IMR-90 (cell line): ENCODE results near the gene POTEJ. TPM values are rescaled to one million over a fixed set of nuclear protein-coding genes. Genes with fewer than 3 reads are reported as not detected.
"Not testable (repeated sequence)": the region's sequence is repeated elsewhere in the genome, so short reads cannot be mapped to it uniquely, and the experiment has no call there.

Source experiments
- ATAC-seq: fragments of 200-7000 bp; cut with Tn5 transposase; 2 replicates; pipeline ENCODE4 v1.9.1; 2020; ENCODE audit warnings: low read depth, mild to moderate bottlenecking, moderate library complexity
- BruUV-seq: library from RNA; stranded (reverse); fragments of 400-500 nt; replicated peaks from 2 replicates; lab custom pipeline; 2021; lab: Mats Ljungman, UMichigan
- CTCF ChIA-PET: fragments of 300-600 bp; formaldehyde crosslinking; extraction: SDS; loops from one replicate; lab custom pipeline; 2021; ENCODE audit warnings: antibody characterized with exemption; lab: Yijun Ruan, JAX
- POLR2A ChIA-PET: fragments of 300-600 bp; sonication (Branson Sonifier 250); formaldehyde crosslinking; loops from one replicate; lab custom pipeline; 2022; ENCODE audit warnings: antibody characterized with exemption; ENCODE audit not compliant: unreplicated experiment; lab: Charles Lee
- DNase-seq: peaks from one replicate; pipeline ENCODE4 v3.0.0; 2013
- H2AFZ ChIP-seq: replicated peaks from 2 replicates; pipeline ENCODE3; 2013; ENCODE audit warnings: low read length, mild to moderate bottlenecking; ENCODE audit not compliant: poor library complexity
- H2AK5ac ChIP-seq: 2 replicates; pipeline ENCODE4 v1.6.1; 2013; ENCODE audit warnings: low read depth, low read length, inconsistent platforms
- H2AK9ac ChIP-seq: replicated peaks from 2 replicates; pipeline ENCODE3; 2013; ENCODE audit warnings: mild to moderate bottlenecking, low read depth, low read length, moderate library complexity; ENCODE audit not compliant: poor library complexity
- H2BK120ac ChIP-seq: 2 replicates; pipeline ENCODE4 v1.6.1; 2013; ENCODE audit warnings: low read depth, low read length, inconsistent platforms
- H2BK15ac ChIP-seq: 3 replicates; pipeline ENCODE4 v1.6.1; 2013; ENCODE audit warnings: low read depth, low read length, inconsistent platforms
- H2BK20ac ChIP-seq: 2 replicates; pipeline ENCODE4 v1.6.1; 2013; ENCODE audit warnings: low read depth, mild to moderate bottlenecking, inconsistent platforms, low read length, moderate library complexity
- H2BK5ac ChIP-seq: 2 replicates; pipeline ENCODE4 v1.6.1; 2013; ENCODE audit warnings: mild to moderate bottlenecking, low read depth, low read length, inconsistent platforms; ENCODE audit not compliant: poor library complexity, severe bottlenecking
- H3K14ac ChIP-seq: replicated peaks from 2 replicates; pipeline ENCODE4 v1.6.1; 2013; ENCODE audit warnings: low read depth, low read length, inconsistent platforms
- H3K18ac ChIP-seq: 2 replicates; pipeline ENCODE4 v1.6.1; 2013; ENCODE audit warnings: low read depth, low read length, control low read depth
- H3K23ac ChIP-seq: 2 replicates; pipeline ENCODE4 v1.6.1; 2013; ENCODE audit warnings: low read depth, low read length, inconsistent platforms
- H3K27ac ChIP-seq: 2 replicates; pipeline ENCODE4 v1.5.1; 2013; ENCODE audit warnings: mild to moderate bottlenecking, control low read depth, low read length; ENCODE audit not compliant: insufficient read depth
- H3K27me3 ChIP-seq: 2 replicates; pipeline ENCODE4 v1.6.1; 2013; ENCODE audit warnings: low read length; ENCODE audit not compliant: control insufficient read depth, insufficient read depth
- H3K36me3 ChIP-seq: 2 replicates; pipeline ENCODE4 v1.6.1; 2013; ENCODE audit warnings: low read length, mixed read lengths; ENCODE audit not compliant: control insufficient read depth, insufficient read depth
- H3K4ac ChIP-seq: 2 replicates; pipeline ENCODE4 v1.6.1; 2013; ENCODE audit warnings: low read depth, low read length, inconsistent platforms
- H3K4me1 ChIP-seq: 2 replicates; pipeline ENCODE4 v1.6.1; 2013; ENCODE audit warnings: low read length, mixed read lengths; ENCODE audit not compliant: control insufficient read depth, insufficient read depth
- H3K4me2 ChIP-seq: 2 replicates; pipeline ENCODE4 v1.6.1; 2013; ENCODE audit warnings: low read depth, mild to moderate bottlenecking, control low read depth, low read length, moderate library complexity
- H3K4me3 ChIP-seq: 2 replicates; pipeline ENCODE4 v1.5.1; 2013; ENCODE audit warnings: low read depth, mild to moderate bottlenecking, control low read depth, low read length, moderate library complexity; ENCODE audit not compliant: insufficient read depth
- H3K56ac ChIP-seq: 2 replicates; pipeline ENCODE4 v1.6.1; 2013; ENCODE audit warnings: low read length, inconsistent platforms; ENCODE audit not compliant: insufficient read depth; ENCODE audit errors: extremely low read depth
- H3K79me1 ChIP-seq, 2 experiments: 2 replicates each; pipeline ENCODE4 v1.6.1; 2013; ENCODE audit warnings: low read length in 2 of 2, inconsistent platforms in 1 of 2, low read depth in 1 of 2
- H3K9ac ChIP-seq: 2 replicates; pipeline ENCODE4 v1.6.1; 2013; ENCODE audit warnings: low read depth, low read length, control low read depth
- H3K9me1 ChIP-seq: 2 replicates; pipeline ENCODE4 v1.6.1; 2013; ENCODE audit warnings: low read length, inconsistent platforms; ENCODE audit not compliant: insufficient read depth
- H3K9me3 ChIP-seq: 2 replicates; pipeline ENCODE4 v1.6.1; 2013; ENCODE audit warnings: low read length; ENCODE audit not compliant: control insufficient read depth, insufficient read depth
- H4K20me1 ChIP-seq: 2 replicates; pipeline ENCODE4 v1.6.1; 2013; ENCODE audit warnings: low read length, inconsistent platforms; ENCODE audit not compliant: insufficient read depth
- H4K5ac ChIP-seq: 2 replicates; pipeline ENCODE4 v1.6.1; 2013; ENCODE audit warnings: mild to moderate bottlenecking, low read depth, low read length, control low read depth
- H4K8ac ChIP-seq, 2 experiments: 2 replicates each; pipeline ENCODE4 v1.6.1; 2013; ENCODE audit warnings: low read depth in 2 of 2, low read length in 2 of 2, control low read depth in 1 of 2, inconsistent platforms in 1 of 2
- H4K91ac ChIP-seq: 2 replicates; pipeline ENCODE4 v1.6.1; 2013; ENCODE audit warnings: low read depth, low read length, inconsistent platforms; ENCODE audit not compliant: insufficient read depth
- whole genome bisulfite sequencing, 2 experiments: methylation state at CpG; one replicate each; pipeline versions ENCODE4 v1.1.5 to v1.1.7; 2013; ENCODE audit warnings: missing lambda C conversion rate in 2 of 2; ENCODE audit not compliant: insufficient read length in 1 of 2; ENCODE audit errors: extremely low coverage in 2 of 2; 5-methylcytosine and 5-hydroxymethylcytosine counted together
- dilution Hi-C: fragments of 300-500 bp; cut with HindIII; formaldehyde crosslinking; loops from one replicate; pipeline ENCODE4 v1.14.3; 2018; ENCODE audit warnings: low sequenced_read_pairs; ENCODE audit not compliant: unreplicated experiment
- in situ Hi-C: fragments of 300-500 bp; cut with MboI; formaldehyde crosslinking; loops from 3 replicates; pipeline ENCODE4 v1.14.3; 2019; ENCODE audit warnings: low sequenced_read_pairs, inconsistent platforms, mixed read lengths
- intact Hi-C: fragments of 100-400 bp; cut with micrococcal nuclease; formaldehyde crosslinking; loops from 2 replicates; pipeline ENCODE4 v1.10.0; 2022
- polyA plus RNA-seq, 3 experiments: library from polyadenylated mRNA; depleted of rRNA; stranded (reverse); fragments of >200 nt; gene quantifications; 2 replicates each; pipeline ENCODE4 v1.2.3, GENCODE V29; 2012; ENCODE audit warnings: low replicate concordance in 1 of 3
- total RNA-seq: library from RNA; depleted of rRNA; stranded (reverse); fragments of >200 nt; gene quantifications from 2 replicates; pipeline ENCODE4 v1.2.3, GENCODE V29; 2012

The POTEJ gene
- total and polyA plus RNA-seq, 2 of the 4 experiments (the other 2 are of a cell fraction): not detected

GRCh38 chr2:130584726-130585125 is 26.5 kb upstream of the POTEJ start:
- H2BK5ac ChIP-seq, H4K5ac ChIP-seq, H3K27me3 ChIP-seq, H4K20me1 ChIP-seq, H3K36me3 ChIP-seq, H2AK9ac ChIP-seq, H3K4me2 ChIP-seq, H2AK5ac ChIP-seq, H3K9me1 ChIP-seq, H2BK15ac ChIP-seq, H3K4ac ChIP-seq, H2BK20ac ChIP-seq, H3K14ac ChIP-seq, POLR2A ChIA-PET, H3K4me3 ChIP-seq, H3K27ac ChIP-seq, H3K56ac ChIP-seq, BruUV-seq, ATAC-seq, intact Hi-C loops, H3K9ac ChIP-seq, H4K8ac ChIP-seq, H3K9me3 ChIP-seq, DNase-seq, H2BK120ac ChIP-seq, H3K79me1 ChIP-seq, H2AFZ ChIP-seq, in situ Hi-C loops, dilution Hi-C loops, H3K4me1 ChIP-seq, H4K91ac ChIP-seq, H3K18ac ChIP-seq, CTCF ChIA-PET, H3K23ac ChIP-seq: not testable (repeated sequence)
- no CpG with 5 or more reads among the region's 4 CpGs for WGBS, 2 experiments

DNA sequence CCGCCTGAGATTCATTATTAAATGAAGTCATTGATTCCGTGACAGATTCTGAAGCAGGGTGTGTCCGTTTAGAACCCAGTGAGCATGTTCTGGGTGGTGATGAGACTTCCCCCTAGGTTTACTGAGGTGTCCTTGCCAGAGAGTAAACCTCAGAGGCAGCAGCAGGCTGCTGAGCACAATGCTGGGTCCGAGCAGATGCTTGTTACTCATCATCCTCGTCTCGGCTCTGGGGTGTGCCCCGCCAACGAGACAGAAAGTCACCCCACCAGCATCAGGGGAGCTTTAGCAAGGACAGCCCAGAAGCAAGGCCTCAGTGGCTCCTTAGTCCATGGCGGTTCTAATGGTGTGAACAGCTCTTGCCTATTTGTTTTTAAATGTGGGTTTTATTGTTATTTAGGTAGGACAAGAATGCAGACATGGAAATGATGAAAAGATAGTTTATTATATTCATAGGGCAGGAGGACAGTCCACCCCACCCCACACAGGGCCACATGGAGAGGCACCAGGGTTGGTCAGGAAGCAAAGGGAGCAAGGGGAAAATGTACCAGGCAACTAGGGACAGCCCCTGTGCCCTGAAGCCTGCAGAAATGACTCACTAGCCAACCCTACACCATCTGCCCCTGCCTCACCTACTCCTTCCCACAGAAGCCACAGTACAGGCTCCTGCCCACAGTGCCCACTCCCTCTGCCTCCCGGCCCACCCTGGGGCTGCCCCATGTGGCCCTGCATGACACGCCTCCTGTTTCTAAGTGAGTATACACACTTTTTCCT is 22.4 kb upstream of the POTEJ start:
- H4K5ac ChIP-seq, H3K4me3 ChIP-seq, H3K27me3 ChIP-seq, H3K23ac ChIP-seq, POLR2A ChIA-PET, dilution Hi-C loops, H3K9me1 ChIP-seq, H3K4me2 ChIP-seq, H3K56ac ChIP-seq, H3K4me1 ChIP-seq, CTCF ChIA-PET, ATAC-seq, H3K9me3 ChIP-seq, H3K79me1 ChIP-seq, H2BK20ac ChIP-seq, H2AFZ ChIP-seq, DNase-seq, H2AK5ac ChIP-seq, H4K8ac ChIP-seq, H3K27ac ChIP-seq, BruUV-seq, H3K14ac ChIP-seq, in situ Hi-C loops, intact Hi-C loops, H2BK120ac ChIP-seq, H3K4ac ChIP-seq, H3K18ac ChIP-seq, H3K36me3 ChIP-seq, H3K9ac ChIP-seq, H2BK5ac ChIP-seq, H2AK9ac ChIP-seq, H2BK15ac ChIP-seq, H4K20me1 ChIP-seq, H4K91ac ChIP-seq: not testable (repeated sequence)
- no CpG with 5 or more reads among the region's 11 CpGs for WGBS, 2 experiments
